ENCODE measurements around the gene SDR42E1. TPM values are rescaled to one million over a fixed set of nuclear protein-coding genes. Genes with fewer than 3 reads are reported as not detected.

The SDR42E1 gene
- total and polyA plus RNA-seq, 10 donors, result 0.62 to 5.4 (median 2.9) TPM

DNA sequence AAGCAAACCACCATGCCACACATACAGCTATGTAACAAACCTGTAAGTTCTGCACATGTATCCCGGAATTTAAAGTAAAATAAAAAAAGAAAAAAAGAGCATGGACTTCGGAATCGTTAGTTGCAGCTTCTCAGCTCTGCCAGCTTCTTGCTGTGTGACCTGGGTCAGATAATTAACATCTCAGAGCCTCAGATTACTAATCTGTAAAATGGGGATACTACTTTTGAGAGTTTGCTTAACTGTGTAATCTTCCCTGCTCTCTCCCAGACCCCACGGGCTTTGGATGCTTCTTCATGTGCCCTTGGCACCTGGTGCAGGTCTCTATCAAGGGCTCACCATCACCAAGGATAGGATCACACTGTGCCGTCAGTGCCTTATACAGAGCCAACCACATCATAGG, 40.4 kb upstream of the SDR42E1 start:
- no peaks in the 10 kb centered on the region for H3K36me3 ChIP-seq
- TF ChIP-seq, protein P1, sequence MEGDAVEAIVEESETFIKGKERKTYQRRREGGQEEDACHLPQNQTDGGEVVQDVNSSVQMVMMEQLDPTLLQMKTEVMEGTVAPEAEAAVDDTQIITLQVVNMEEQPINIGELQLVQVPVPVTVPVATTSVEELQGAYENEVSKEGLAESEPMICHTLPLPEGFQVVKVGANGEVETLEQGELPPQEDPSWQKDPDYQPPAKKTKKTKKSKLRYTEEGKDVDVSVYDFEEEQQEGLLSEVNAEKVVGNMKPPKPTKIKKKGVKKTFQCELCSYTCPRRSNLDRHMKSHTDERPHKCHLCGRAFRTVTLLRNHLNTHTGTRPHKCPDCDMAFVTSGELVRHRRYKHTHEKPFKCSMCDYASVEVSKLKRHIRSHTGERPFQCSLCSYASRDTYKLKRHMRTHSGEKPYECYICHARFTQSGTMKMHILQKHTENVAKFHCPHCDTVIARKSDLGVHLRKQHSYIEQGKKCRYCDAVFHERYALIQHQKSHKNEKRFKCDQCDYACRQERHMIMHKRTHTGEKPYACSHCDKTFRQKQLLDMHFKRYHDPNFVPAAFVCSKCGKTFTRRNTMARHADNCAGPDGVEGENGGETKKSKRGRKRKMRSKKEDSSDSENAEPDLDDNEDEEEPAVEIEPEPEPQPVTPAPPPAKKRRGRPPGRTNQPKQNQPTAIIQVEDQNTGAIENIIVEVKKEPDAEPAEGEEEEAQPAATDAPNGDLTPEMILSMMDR (IDR thresholded peaks at IDR 0.05 in 8 of 11, conservative IDR thresholded peaks at IDR 0.05 in 3 of 11), result no peak
- TF ChIP-seq POLR2A (IDR thresholded peaks at IDR 0.05) (no peak), POLR2AphosphoS5 (IDR thresholded peaks at IDR 0.05) (no peak)
- no peak overlapping the region for H3K27ac ChIP-seq
- intact Hi-C loops (cut with DNase I; ENCODE audit: low total_unique reads), result no loop called here
- 79 to 89% (median 80%) methylated on average over 5 of the region's 5 CpGs for WGBS, 5 donors
- H3K4me1 ChIP-seq, result no peaks in the 10 kb centered on the region
- H3K27me3 ChIP-seq (replicated peaks in 1 of 7), result peaks cover 0 to 55% (median 0%) of the 10 kb centered on the region in 7 donors
- H3K9me3 ChIP-seq, result no peaks in the 10 kb centered on the region
- no peak for DNase-seq
- no peak overlapping the region for H3K4me3 ChIP-seq

- WGBS, 5 donors, result 90 to 94% (median 94%) methylated on average over 4 of the region's 4 CpGs
- TF ChIP-seq POLR2A (IDR thresholded peaks at IDR 0.05), result no peak
- no peak for TF ChIP-seq POLR2AphosphoS5 (IDR thresholded peaks at IDR 0.05)
- TF ChIP-seq, protein P1 (IDR thresholded peaks at IDR 0.05 in 8 of 11, conservative IDR thresholded peaks at IDR 0.05 in 3 of 11), result no peak
- peaks cover 0 to 62% (median 0%) of the 10 kb centered on the region in 7 donors for H3K27me3 ChIP-seq (replicated peaks in 1 of 7)
- no peaks in the 10 kb centered on the region for H3K9me3 ChIP-seq
- DNase-seq, result no peak
- no peaks in the 10 kb centered on the region for H3K4me1 ChIP-seq
- no peak overlapping the region for H3K4me3 ChIP-seq
- intact Hi-C loops (cut with DNase I; ENCODE audit: low total_unique reads), result no loop called here
- H3K36me3 ChIP-seq, result no peaks in the 10 kb centered on the region
- no peak overlapping the region for H3K27ac ChIP-seq
Observed at GRCh38 chr16:82050909-82051357, 39.7 kb upstream of the SDR42E1 start.

DNA sequence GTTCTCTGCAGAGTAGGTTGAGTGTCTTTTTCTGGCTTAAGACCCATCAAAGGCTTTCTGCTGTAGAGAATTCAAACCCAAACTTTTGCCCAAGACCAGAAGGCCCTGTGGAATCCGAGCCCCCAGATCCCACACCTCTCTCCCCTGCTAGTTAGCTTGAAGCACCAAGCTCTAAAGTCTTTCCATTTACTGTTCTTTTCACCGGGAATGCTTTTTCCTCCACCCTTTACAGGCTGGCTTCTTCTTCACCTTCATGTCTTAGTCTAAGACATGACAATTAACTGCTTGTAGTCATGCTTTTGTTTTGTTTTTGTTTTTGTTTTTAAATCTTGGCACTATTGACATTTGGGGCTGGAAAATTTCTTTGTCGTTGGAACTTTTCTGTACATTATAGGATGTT, 39.2 kb upstream of the SDR42E1 start:
- 64 to 81% (median 67%) methylated on average over 3 of the region's 3 CpGs for WGBS, 5 donors
- Histone ChIP-seq H3K36me3 (no peaks in the 10 kb centered on the region), H3K27ac (no peak overlapping the region), H3K4me1 (no peaks in the 10 kb centered on the region), H3K4me3 (no peak overlapping the region), H3K27me3 (replicated peaks in 1 of 7) (peaks cover 0 to 65% (median 0%) of the 10 kb centered on the region in 7 donors), H3K9me3 (no peaks in the 10 kb centered on the region)
- TF ChIP-seq, protein P1 (IDR thresholded peaks at IDR 0.05 in 8 of 11, conservative IDR thresholded peaks at IDR 0.05 in 3 of 11), result no peak
- TF ChIP-seq POLR2A (IDR thresholded peaks at IDR 0.05) (no peak), POLR2AphosphoS5 (IDR thresholded peaks at IDR 0.05) (no peak)
- DNase-seq, result no peak
- intact Hi-C loops (cut with DNase I; ENCODE audit: low total_unique reads), result no loop called here

DNA sequence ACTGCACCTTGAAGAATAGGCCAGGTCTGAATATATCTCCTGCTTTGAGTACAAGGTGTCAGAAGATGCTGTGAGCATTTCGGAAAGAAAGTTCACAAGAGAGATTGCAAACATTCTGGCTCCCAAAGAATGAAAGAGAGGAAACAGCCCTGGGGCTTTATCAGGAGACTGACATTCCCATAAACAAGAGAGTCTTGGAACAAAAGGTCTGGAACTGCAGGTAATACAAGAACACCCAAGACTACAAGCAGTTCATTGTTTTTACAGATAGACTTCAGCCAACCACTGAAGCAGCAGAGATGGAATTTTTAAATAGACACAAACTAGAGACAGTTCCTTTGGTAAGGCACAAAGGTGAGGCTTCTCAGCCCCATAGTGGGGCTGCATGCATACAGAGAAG, 38.2 kb upstream of the SDR42E1 start:
- Histone ChIP-seq H3K4me1 (no peaks in the 10 kb centered on the region), H3K9me3 (no peaks in the 10 kb centered on the region), H3K36me3 (no peaks in the 10 kb centered on the region), H3K4me3 (no peak overlapping the region), H3K27ac (no peak overlapping the region), H3K27me3 (replicated peaks in 1 of 7) (peaks cover 0 to 67% (median 0%) of the 10 kb centered on the region in 7 donors)
- no peak for DNase-seq
- intact Hi-C loops (cut with DNase I; ENCODE audit: low total_unique reads), result no loop called here
- TF ChIP-seq POLR2AphosphoS5 (IDR thresholded peaks at IDR 0.05) (no peak), POLR2A (IDR thresholded peaks at IDR 0.05) (no peak)
- TF ChIP-seq, protein P1 (IDR thresholded peaks at IDR 0.05 in 8 of 11, conservative IDR thresholded peaks at IDR 0.05 in 3 of 11), result no peak
- whole genome bisulfite sequencing, 5 donors, result 57 to 92% (median 79%) methylated on average over 1 of the region's 1 CpG

All from spleen (tissue), 11 donors.